T-helper 2 cell treated with Interferon-gamma antibody and Interleukin-4, amounts not matched to agents 5 μg/mL and 100 μg/mL, for 36 hours (primary cell): ENCODE results near the gene CSPG5.

Experiments used
- DNase-seq: peaks from one replicate; pipeline ENCODE4 v3.0.0; 2021; ENCODE audit warnings: low spot score
- H3K27ac Mint-ChIP-seq: one replicate; pipeline ENCODE4 v1.8.0; 2021; ENCODE audit warnings: mild to moderate bottlenecking, mixed read lengths
- H3K27me3 Mint-ChIP-seq: one replicate; pipeline ENCODE4 v1.8.0; 2021; ENCODE audit warnings: low read depth, mixed read lengths
- H3K36me3 Mint-ChIP-seq: one replicate; pipeline ENCODE4 v1.8.0; 2021; ENCODE audit warnings: low read depth, mixed read lengths
- H3K4me1 Mint-ChIP-seq: one replicate; pipeline ENCODE4 v1.8.0; 2021; ENCODE audit warnings: low read depth, mixed read lengths
- H3K4me3 Mint-ChIP-seq: one replicate; pipeline ENCODE4 v1.8.0; 2022; ENCODE audit warnings: mild to moderate bottlenecking, moderate library complexity, mixed read lengths
- H3K9me3 Mint-ChIP-seq: one replicate; pipeline ENCODE4 v1.8.0; 2021; ENCODE audit warnings: mixed read lengths

CSPG5 gene

GRCh38 chr3:47578119-47578632 is 489 bp downstream of the CSPG5 start:
- peak; percentile 34 for DNase-seq
- H3K4me1 Mint-ChIP-seq = peaks cover 2% of the 10 kb centered on the region
- H3K4me3 Mint-ChIP-seq = peak overlapping the region; percentile 54
- H3K36me3 Mint-ChIP-seq = no peaks in the 10 kb centered on the region
- H3K27me3 Mint-ChIP-seq = peaks cover 33% of the 10 kb centered on the region
- H3K27ac Mint-ChIP-seq = no peak overlapping the region
- H3K9me3 Mint-ChIP-seq = no peaks in the 10 kb centered on the region

DNA sequence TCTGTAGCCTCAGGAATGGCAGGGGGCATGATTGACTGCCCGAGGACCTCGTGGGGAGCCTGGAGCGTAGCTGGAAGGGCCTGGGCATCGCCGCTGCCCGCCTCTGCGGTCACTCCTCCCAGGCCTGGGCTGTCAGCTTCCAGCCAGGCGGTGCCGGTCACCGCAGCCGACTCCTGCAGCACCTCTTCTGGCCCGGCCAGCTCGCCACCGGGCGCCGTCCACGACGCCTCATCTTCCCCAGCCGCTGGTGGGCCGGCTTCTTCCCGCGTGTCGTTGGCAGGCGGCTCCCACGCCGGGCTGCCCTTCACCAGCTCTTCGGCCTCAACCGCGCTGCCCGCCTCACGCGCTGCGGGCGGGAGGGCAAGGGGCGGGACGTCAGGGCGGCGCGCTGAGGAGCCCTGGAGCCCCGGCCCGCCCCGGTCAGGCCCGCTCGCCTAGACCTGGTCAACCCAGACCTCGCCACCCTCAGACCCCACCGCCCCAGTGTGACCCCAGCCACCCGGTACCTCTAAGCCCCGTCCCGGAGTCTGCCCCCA is 1.0 kb downstream of the CSPG5 start:
- no peak overlapping the region for H3K27ac Mint-ChIP-seq
- H3K4me3 Mint-ChIP-seq = peak overlapping the region; percentile 54
- peaks cover 2% of the 10 kb centered on the region for H3K4me1 Mint-ChIP-seq
- H3K36me3 Mint-ChIP-seq = no peaks in the 10 kb centered on the region
- H3K9me3 Mint-ChIP-seq = no peaks in the 10 kb centered on the region
- peaks cover 36% of the 10 kb centered on the region for H3K27me3 Mint-ChIP-seq
- DNase-seq = peak; percentile 8

DNA sequence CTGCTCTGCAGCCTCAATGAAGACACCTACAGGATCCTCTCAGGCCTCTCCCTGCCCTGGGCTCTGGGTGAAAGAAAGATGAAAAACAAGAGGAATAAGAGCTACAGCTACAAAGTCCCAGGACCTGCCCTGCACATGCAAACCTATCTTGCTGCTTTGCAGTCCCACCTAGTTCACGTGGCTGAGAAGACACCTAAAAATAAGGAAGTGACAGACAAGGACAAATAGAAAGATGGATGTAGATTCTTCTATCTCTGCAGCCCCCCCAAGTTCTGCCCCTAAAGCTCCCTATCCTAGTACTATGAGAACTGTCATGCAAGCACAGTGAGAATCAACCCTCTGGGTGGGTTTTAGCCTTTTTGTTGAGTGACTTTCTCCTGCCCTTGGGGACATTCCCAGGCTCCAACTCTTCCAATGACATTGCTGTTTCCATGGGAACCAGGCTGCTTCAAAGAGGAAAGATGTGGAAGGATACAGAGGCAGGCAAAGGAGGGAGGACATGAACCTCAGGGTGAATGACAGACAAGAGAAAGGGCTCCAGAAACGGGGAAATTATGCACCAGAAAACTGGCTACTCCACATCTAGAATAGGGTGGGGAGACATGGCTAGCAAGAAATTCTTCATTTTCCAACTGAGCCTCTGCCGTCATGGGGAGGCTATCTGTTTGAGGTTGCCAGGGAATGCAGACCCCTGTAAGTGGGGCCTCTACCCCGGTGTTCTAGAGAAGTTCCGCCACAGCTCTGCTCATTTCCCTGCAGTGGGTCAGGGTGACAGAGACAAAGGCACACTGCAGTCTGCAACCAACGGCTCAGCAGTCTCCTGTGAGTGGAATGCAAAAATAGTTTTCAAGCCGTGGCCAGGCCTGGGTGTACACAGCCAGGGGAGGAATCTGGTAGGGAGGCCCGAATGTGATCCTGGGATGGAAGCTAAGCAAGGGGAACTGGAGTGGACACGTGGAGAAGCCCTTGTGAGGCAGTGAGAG is 5.2 kb downstream of the CSPG5 start:
- no peaks in the 10 kb centered on the region for H3K36me3 Mint-ChIP-seq
- no peak overlapping the region for H3K4me3 Mint-ChIP-seq
- H3K27ac Mint-ChIP-seq = no peak overlapping the region
- peaks cover 2% of the 10 kb centered on the region for H3K4me1 Mint-ChIP-seq
- no peaks in the 10 kb centered on the region for H3K9me3 Mint-ChIP-seq
- no peak for DNase-seq
- H3K27me3 Mint-ChIP-seq = peaks cover 28% of the 10 kb centered on the region

DNA sequence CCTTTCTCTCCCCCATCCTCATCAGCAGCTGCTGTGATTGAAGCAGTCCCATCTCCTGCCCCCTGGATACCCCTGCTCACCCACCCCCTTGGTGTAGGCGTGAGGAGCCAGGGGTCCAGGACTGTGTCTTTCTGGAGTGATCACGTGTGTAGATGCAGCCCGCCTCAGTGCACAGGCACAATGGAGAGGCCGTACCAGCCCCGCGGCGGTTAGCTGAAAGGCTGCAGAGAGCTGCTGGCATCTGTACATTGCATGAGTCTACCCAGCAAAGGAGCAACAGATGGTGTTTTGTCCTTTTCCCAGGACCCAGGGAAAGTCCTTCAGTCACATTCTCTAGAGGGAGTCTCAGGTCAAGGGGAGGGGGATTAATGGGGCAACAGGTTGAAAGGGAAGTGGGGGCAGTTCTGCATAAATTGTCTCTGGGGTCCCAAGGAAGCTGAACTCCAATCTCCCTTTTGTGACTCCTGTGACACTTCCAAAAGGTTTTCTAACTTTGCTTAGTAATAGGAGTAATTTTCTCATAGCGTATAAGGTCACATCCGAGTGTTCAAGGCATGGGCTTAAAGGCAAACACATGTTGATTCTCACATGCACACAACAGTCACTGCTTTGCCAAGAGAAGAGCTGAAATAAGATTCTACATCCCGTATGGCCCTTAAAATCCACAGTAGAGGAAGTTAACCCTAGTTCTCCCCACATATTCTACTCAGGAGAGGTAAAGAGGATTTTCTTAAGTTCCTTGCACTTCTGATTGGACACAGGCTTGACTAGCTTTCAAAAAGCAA is 7.1 kb downstream of the CSPG5 start:
- Mint-ChIP-seq H3K4me1 (no peaks in the 10 kb centered on the region), H3K36me3 (no peaks in the 10 kb centered on the region), H3K27me3 (peaks cover 27% of the 10 kb centered on the region), H3K27ac (no peak overlapping the region), H3K9me3 (no peaks in the 10 kb centered on the region), H3K4me3 (no peak overlapping the region)
- DNase-seq = no peak

DNA sequence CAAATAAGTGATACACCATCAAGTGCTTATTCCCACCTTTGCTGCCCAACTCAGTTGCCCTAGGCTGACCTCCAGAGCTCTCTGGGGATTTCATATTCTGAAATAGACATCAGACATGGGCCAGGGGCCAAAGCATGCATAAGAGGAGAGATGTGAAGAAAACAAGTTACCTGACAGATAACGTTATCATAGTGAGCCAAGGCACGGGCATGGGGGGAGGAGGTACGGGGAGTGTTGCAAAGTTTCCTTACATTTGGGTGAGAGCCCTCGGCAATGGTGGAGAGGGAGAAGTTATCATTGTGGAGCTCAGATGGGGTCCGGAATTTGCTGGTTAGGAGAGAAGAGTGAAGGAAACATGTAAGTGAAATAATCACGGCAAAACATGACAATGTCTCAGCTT is 9.8 kb downstream of the CSPG5 start:
- Mint-ChIP-seq H3K9me3 (no peaks in the 10 kb centered on the region), H3K27me3 (peaks cover 24% of the 10 kb centered on the region), H3K4me1 (no peaks in the 10 kb centered on the region), H3K4me3 (no peak overlapping the region), H3K36me3 (no peaks in the 10 kb centered on the region), H3K27ac (no peak overlapping the region)
- no peak for DNase-seq

- no peak overlapping the region for H3K27ac Mint-ChIP-seq
- H3K9me3 Mint-ChIP-seq = no peaks in the 10 kb centered on the region
Measured at GRCh38 chr3:47567149-47567548, 11.5 kb downstream of the CSPG5 start.

GRCh38 chr3:47566667-47567066 is 12.0 kb downstream of the CSPG5 start:
- no peaks in the 10 kb centered on the region for H3K4me1 Mint-ChIP-seq
- H3K36me3 Mint-ChIP-seq = no peaks in the 10 kb centered on the region
- no peak for DNase-seq
- no peak overlapping the region for H3K4me3 Mint-ChIP-seq
- H3K27ac Mint-ChIP-seq = no peak overlapping the region
- peaks cover 10% of the 10 kb centered on the region for H3K27me3 Mint-ChIP-seq
- H3K9me3 Mint-ChIP-seq = no peaks in the 10 kb centered on the region

More at GRCh38 chr3:47567149-47567548, 11.5 kb downstream of the CSPG5 start:
- no peaks in the 10 kb centered on the region for H3K36me3 Mint-ChIP-seq
- DNase-seq = no peak
- peaks cover 15% of the 10 kb centered on the region for H3K27me3 Mint-ChIP-seq
- no peaks in the 10 kb centered on the region for H3K4me1 Mint-ChIP-seq
- no peak overlapping the region for H3K4me3 Mint-ChIP-seq

GRCh38 chr3:47565734-47566550 is 12.7 kb downstream of the CSPG5 start:
- no peak for DNase-seq
- Mint-ChIP-seq H3K4me1 (no peaks in the 10 kb centered on the region), H3K27ac (no peak overlapping the region), H3K27me3 (peaks cover 5% of the 10 kb centered on the region), H3K9me3 (no peaks in the 10 kb centered on the region), H3K36me3 (no peaks in the 10 kb centered on the region), H3K4me3 (no peak overlapping the region)

DNA sequence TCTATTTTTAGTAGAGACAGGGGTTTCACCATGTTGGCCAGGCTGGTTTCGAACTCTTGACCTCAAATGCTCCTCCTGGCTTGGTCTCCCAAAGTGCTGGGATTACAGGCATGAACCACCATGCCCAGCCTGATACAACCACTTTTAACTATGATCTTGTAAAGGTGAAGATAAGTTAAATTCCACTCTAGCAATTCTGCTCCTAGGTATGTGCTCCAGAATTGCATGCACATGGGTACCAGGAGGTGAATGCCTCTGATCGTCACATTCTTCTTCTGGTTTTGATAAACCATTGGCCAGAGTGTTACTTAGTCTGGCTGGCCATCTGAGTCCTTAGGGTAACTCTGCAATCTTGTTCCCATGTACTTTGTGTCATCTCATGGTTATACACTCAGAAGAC is 22.3 kb downstream of the CSPG5 start:
- Mint-ChIP-seq H3K4me3 (no peak overlapping the region), H3K4me1 (no peaks in the 10 kb centered on the region), H3K9me3 (no peaks in the 10 kb centered on the region), H3K27ac (no peak overlapping the region), H3K27me3 (peaks cover 5% of the 10 kb centered on the region), H3K36me3 (no peaks in the 10 kb centered on the region)
- no peak for DNase-seq

DNA sequence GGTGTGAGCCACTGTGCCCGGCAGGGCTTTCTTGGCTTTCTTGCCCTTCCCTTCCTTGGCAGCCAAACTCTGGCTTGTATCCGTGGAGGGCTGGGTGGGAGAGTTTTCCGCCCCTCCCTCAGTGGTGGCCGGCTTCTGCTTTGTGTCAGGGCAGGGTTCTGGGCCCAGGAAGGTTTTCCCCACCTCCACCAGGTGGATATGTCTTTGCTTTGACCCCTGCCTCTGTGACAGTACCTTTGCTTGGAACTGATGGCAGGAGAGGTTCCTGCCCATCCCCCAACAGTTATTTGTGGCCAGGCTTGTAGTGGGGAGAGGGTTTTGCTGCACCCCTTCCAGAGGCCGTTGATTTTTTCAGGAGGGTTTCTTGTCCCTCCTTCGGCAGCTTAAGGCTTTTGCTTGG is 24.3 kb downstream of the CSPG5 start:
- Mint-ChIP-seq H3K27me3 (peaks cover 17% of the 10 kb centered on the region), H3K4me1 (no peaks in the 10 kb centered on the region), H3K4me3 (no peak overlapping the region), H3K9me3 (no peaks in the 10 kb centered on the region), H3K36me3 (no peaks in the 10 kb centered on the region), H3K27ac (no peak overlapping the region)
- no peak for DNase-seq

DNA sequence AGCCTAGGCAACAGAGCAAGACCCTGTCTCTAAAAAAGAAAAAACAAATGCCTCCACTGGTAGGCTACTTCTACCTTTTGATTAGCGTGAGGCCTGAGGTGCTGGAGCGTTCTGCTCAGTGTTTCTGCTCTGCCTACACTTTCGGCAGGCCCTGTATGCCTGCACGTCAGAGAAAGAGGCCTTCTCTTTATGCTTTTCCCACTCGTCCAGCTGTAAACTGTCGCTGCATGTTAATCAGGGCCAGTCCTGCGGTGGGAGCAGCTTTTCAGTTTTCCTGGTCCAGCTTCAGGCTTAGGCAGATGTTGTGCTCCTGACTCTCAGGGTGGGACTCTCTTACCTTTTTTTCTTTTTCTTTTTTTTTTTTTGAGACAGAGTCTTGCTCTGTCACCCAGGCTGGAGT is 25.3 kb downstream of the CSPG5 start:
- Mint-ChIP-seq H3K9me3 (no peaks in the 10 kb centered on the region), H3K4me1 (no peaks in the 10 kb centered on the region), H3K27ac (no peak overlapping the region), H3K36me3 (no peaks in the 10 kb centered on the region), H3K27me3 (peaks cover 17% of the 10 kb centered on the region), H3K4me3 (no peak overlapping the region)
- no peak for DNase-seq

DNA sequence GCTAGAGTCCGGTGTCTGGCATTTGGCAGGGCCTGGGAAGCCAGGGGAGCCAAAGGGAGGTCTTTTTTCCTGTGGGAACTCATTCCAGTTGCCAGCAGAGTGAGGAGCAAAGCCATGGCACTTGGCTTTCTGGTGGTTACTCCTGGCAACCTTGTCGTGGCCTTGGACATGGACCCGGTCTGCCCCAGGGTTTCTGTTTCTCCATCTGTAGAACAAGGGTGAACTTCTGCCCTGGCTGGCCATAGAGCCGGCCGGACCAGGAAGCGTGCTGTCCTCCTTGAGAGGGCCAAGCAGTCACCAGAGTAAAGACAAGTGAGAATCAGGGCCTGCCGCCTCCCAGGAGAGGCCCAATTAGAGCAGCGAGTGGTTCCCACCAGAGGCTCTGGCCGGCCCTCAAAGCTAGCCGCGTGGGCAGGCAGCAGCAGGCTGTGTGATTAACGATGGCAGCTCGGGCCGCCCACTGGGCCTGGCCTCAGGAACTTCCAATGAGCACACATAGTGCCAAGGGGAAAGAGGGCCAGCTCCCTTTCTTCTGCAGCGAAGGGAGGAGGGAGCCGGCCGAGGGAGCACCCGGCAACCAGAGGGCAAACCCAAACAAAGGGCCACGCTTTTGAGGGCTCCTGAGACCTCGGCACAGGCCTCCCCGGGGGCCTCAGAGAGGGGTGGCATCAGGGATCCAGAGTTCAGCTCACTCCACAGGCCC is 36.0 kb downstream of the CSPG5 start:
- no peak for DNase-seq
- peaks cover 1% of the 10 kb centered on the region for H3K27me3 Mint-ChIP-seq
- H3K4me1 Mint-ChIP-seq = no peaks in the 10 kb centered on the region
- no peak overlapping the region for H3K27ac Mint-ChIP-seq
- H3K9me3 Mint-ChIP-seq = no peaks in the 10 kb centered on the region
- H3K4me3 Mint-ChIP-seq = no peak overlapping the region
- H3K36me3 Mint-ChIP-seq = no peaks in the 10 kb centered on the region

- DNase-seq = no peak
- H3K9me3 Mint-ChIP-seq = no peaks in the 10 kb centered on the region
- no peak overlapping the region for H3K27ac Mint-ChIP-seq
- no peak overlapping the region for H3K4me3 Mint-ChIP-seq
- H3K27me3 Mint-ChIP-seq = no peaks in the 10 kb centered on the region
- no peaks in the 10 kb centered on the region for H3K36me3 Mint-ChIP-seq
- H3K4me1 Mint-ChIP-seq = no peaks in the 10 kb centered on the region
Measured at GRCh38 chr3:47541583-47542108, 37.0 kb downstream of the CSPG5 start.
